ENCODE measurements around the gene PROP1. TPM values are rescaled to one million over a fixed set of nuclear protein-coding genes. Genes with fewer than 3 reads are reported as not detected.
"Not testable (repeated sequence)": the region's sequence is repeated elsewhere in the genome, so short reads cannot be mapped to it uniquely, and the experiment has no call there.

PROP1 gene
- polyA plus RNA-seq, 1 donor from 2014 or later, result not detected

GRCh38 chr5:177949656-177950055, 46.4 kb downstream of the PROP1 start:
- not testable (repeated sequence) for H3K4me2 ChIP-seq (ENCODE audit: low read length); H2AFZ ChIP-seq (ENCODE audit: low read depth, low read length); H3K9me2 ChIP-seq (ENCODE audit: insufficient read depth, low read length); H3K27ac ChIP-seq (ENCODE audit: low read length); H3K9ac ChIP-seq (ENCODE audit: low read length); H3K9me3 ChIP-seq (ENCODE audit: low read length); H3K4me3 ChIP-seq (ENCODE audit: low read length); H3K36me3 ChIP-seq (ENCODE audit: insufficient read depth, low read length); H3F3A ChIP-seq (ENCODE audit: insufficient read depth, low read length, poor library complexity, severe bottlenecking); H3K27me3 ChIP-seq (ENCODE audit: insufficient read depth, low read depth, low read length); H3K79me2 ChIP-seq (replicated peaks; ENCODE audit: insufficient read depth, low read length); H4K20me1 ChIP-seq (ENCODE audit: insufficient read depth)

GRCh38 chr5:177949065-177949464, 47.0 kb downstream of the PROP1 start:
- H3K4me3 ChIP-seq (ENCODE audit: low read length); H3K27me3 ChIP-seq (ENCODE audit: insufficient read depth, low read depth, low read length); H3K79me2 ChIP-seq (replicated peaks; ENCODE audit: insufficient read depth, low read length): not testable (repeated sequence)

GRCh38 chr5:177947912-177948311, 48.1 kb downstream of the PROP1 start:
- H3K4me2 ChIP-seq (ENCODE audit: low read length); H3F3A ChIP-seq (ENCODE audit: insufficient read depth, low read length, poor library complexity, severe bottlenecking); H3K9ac ChIP-seq (ENCODE audit: low read length); H3K27me3 ChIP-seq (ENCODE audit: insufficient read depth, low read depth, low read length); H2AFZ ChIP-seq (ENCODE audit: low read depth, low read length); H3K9me2 ChIP-seq (ENCODE audit: insufficient read depth, low read length); H3K4me3 ChIP-seq (ENCODE audit: low read length); H3K36me3 ChIP-seq (ENCODE audit: insufficient read depth, low read length); H4K20me1 ChIP-seq (ENCODE audit: insufficient read depth); H3K79me2 ChIP-seq (replicated peaks; ENCODE audit: insufficient read depth, low read length); H3K9me3 ChIP-seq (ENCODE audit: low read length); H3K27ac ChIP-seq (ENCODE audit: low read length): not testable (repeated sequence)

More at GRCh38 chr5:177949065-177949464, 47.0 kb downstream of the PROP1 start:
- H2AFZ ChIP-seq (ENCODE audit: low read depth, low read length); H4K20me1 ChIP-seq (ENCODE audit: insufficient read depth); H3K9me2 ChIP-seq (ENCODE audit: insufficient read depth, low read length); H3K9ac ChIP-seq (ENCODE audit: low read length); H3K27ac ChIP-seq (ENCODE audit: low read length); H3K4me2 ChIP-seq (ENCODE audit: low read length); H3K36me3 ChIP-seq (ENCODE audit: insufficient read depth, low read length); H3F3A ChIP-seq (ENCODE audit: insufficient read depth, low read length, poor library complexity, severe bottlenecking); H3K9me3 ChIP-seq (ENCODE audit: low read length): not testable (repeated sequence)

DNA sequence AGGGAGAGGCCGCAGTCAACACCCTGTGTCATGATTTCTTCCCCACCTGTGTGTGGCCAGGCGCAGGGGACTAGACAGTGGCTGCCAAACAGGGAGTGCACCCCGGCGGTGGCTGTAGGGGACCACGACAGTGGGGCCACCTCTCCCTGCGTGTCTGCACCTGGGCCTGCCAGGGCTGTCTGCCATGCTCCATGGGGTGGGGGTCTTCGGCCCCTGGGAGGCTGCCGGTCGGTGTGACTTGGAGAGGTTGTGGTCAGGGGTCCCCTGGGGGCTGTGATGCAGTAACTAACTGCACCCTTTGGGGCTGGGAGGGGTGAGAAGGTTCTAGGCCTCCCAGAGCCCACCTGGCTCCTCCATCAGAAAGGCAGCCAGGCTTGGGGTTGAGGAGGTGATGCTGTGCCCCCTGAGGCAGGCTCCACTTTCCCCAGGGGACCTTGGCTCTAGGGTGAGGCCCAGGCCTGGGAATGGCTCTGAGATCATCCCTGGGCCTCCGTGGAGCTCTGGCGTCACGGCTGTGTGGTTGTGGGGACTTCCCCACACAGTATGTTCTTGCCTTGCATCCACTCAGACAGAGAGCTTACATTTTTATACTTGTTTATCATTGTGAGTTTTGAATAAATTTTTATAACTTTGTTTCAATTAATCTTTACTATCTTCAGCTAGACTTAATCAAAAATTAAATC, 50.3 kb downstream of the PROP1 start:
- not testable (repeated sequence) for H3K4me2 ChIP-seq (ENCODE audit: low read length); H3K79me2 ChIP-seq (replicated peaks; ENCODE audit: insufficient read depth, low read length); H3K9ac ChIP-seq (ENCODE audit: low read length); H3K9me2 ChIP-seq (ENCODE audit: insufficient read depth, low read length); H4K20me1 ChIP-seq (ENCODE audit: insufficient read depth); H3K4me3 ChIP-seq (ENCODE audit: low read length); H3K36me3 ChIP-seq (ENCODE audit: insufficient read depth, low read length); H3F3A ChIP-seq (ENCODE audit: insufficient read depth, low read length, poor library complexity, severe bottlenecking); H2AFZ ChIP-seq (ENCODE audit: low read depth, low read length); H3K9me3 ChIP-seq (ENCODE audit: low read length); H3K27ac ChIP-seq (ENCODE audit: low read length); H3K27me3 ChIP-seq (ENCODE audit: insufficient read depth, low read depth, low read length)

DNA sequence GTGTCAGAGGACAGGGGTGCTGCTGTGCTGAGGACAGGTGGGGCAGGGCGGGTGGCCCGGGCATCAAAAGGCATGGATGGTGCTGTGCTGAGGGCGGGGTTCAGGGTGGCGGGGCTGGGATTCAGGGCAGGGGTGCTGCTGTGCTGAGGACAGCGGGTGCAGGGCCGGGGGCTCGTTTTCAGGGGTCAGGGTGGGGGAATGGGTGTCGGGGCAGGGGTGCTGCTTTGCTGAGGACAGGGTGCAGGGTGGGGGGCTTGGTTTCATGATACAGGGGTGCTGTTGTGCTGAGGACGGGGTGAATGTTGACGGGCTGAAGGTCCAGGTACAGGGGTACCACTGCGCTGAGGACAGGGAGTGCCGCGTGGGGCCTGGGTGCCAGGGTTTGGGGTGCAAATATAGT, 50.9 kb downstream of the PROP1 start:
- not testable (repeated sequence) for H3K79me2 ChIP-seq (replicated peaks; ENCODE audit: insufficient read depth, low read length); H3K27me3 ChIP-seq (ENCODE audit: insufficient read depth, low read depth, low read length); H3K9me3 ChIP-seq (ENCODE audit: low read length); H3F3A ChIP-seq (ENCODE audit: insufficient read depth, low read length, poor library complexity, severe bottlenecking); H3K27ac ChIP-seq (ENCODE audit: low read length); H3K4me2 ChIP-seq (ENCODE audit: low read length); H3K4me3 ChIP-seq (ENCODE audit: low read length); H3K9me2 ChIP-seq (ENCODE audit: insufficient read depth, low read length); H2AFZ ChIP-seq (ENCODE audit: low read depth, low read length); H3K9ac ChIP-seq (ENCODE audit: low read length); H4K20me1 ChIP-seq (ENCODE audit: insufficient read depth); H3K36me3 ChIP-seq (ENCODE audit: insufficient read depth, low read length)

- not testable (repeated sequence) for H3K27me3 ChIP-seq (ENCODE audit: insufficient read depth, low read depth, low read length); H3K9me3 ChIP-seq (ENCODE audit: low read length); H3K79me2 ChIP-seq (replicated peaks; ENCODE audit: insufficient read depth, low read length); H3K36me3 ChIP-seq (ENCODE audit: insufficient read depth, low read length); H3K4me2 ChIP-seq (ENCODE audit: low read length); H2AFZ ChIP-seq (ENCODE audit: low read depth, low read length); H3K4me3 ChIP-seq (ENCODE audit: low read length); H3K27ac ChIP-seq (ENCODE audit: low read length); H3K9ac ChIP-seq (ENCODE audit: low read length); H3F3A ChIP-seq (ENCODE audit: insufficient read depth, low read length, poor library complexity, severe bottlenecking); H3K9me2 ChIP-seq (ENCODE audit: insufficient read depth, low read length); H4K20me1 ChIP-seq (ENCODE audit: insufficient read depth)
Measured at GRCh38 chr5:177943805-177944736, 52.0 kb downstream of the PROP1 start.

- H3K9ac ChIP-seq (ENCODE audit: low read length); H4K20me1 ChIP-seq (ENCODE audit: insufficient read depth); H3K79me2 ChIP-seq (replicated peaks; ENCODE audit: insufficient read depth, low read length); H2AFZ ChIP-seq (ENCODE audit: low read depth, low read length); H3K4me3 ChIP-seq (ENCODE audit: low read length); H3F3A ChIP-seq (ENCODE audit: insufficient read depth, low read length, poor library complexity, severe bottlenecking); H3K27ac ChIP-seq (ENCODE audit: low read length); H3K9me2 ChIP-seq (ENCODE audit: insufficient read depth, low read length); H3K4me2 ChIP-seq (ENCODE audit: low read length); H3K36me3 ChIP-seq (ENCODE audit: insufficient read depth, low read length); H3K9me3 ChIP-seq (ENCODE audit: low read length): not testable (repeated sequence)
- peaks cover 19% of the 10 kb centered on the region for H3K27me3 ChIP-seq (ENCODE audit: insufficient read depth, low read depth, low read length)
Measured at GRCh38 chr5:177942896-177943295, 53.1 kb downstream of the PROP1 start.

All from neural cell (in vitro differentiated cells).